Measurements from ENCODE around the gene ATP2A3.

Gene ATP2A3

DNA sequence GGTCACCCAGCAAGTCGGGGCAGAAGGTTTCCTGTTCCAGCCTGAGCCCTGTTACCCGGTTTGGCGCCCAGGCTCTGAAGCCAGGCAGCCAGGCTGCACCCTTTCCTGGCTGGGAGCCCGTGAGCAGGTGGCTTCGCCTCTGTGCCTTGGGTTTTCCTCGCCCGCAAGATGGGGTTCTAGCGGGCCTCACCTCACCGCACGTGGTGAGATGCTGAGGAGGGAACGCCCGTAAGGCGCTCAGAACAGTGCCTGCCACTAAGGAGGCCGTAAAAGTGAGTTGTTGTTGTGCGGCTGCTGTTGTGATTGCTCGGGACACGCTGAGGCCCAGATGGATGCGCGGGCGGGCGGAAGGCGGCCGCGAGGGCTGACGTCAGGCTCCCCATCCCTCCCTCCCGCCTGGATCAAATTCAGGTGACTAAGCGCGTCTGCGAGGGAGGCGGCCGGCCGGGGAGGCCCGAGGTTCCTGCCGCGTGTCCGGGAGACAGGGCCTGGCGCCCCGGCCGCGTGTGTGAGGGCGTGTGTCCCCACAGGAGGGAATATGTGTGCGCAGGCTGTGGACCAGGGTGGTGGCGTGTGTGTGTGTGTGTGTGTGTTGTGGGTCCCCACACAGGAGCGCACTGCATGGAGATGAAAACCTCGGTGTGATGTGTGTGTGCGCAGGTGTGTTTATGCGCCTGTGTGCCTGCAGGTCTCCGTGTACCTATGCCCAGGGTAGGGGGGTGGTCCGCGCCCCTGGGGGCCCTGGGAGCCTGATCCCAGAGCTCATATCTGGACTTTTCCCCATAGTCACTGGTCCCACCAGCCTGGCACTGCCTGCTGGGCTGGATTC is 75.7 kb downstream of the ATP2A3 start:
- no peak for DNase-seq

GRCh38 chr17:3887804-3888203 is 76.4 kb downstream of the ATP2A3 start:
- DNase-seq, result no peak

DNA sequence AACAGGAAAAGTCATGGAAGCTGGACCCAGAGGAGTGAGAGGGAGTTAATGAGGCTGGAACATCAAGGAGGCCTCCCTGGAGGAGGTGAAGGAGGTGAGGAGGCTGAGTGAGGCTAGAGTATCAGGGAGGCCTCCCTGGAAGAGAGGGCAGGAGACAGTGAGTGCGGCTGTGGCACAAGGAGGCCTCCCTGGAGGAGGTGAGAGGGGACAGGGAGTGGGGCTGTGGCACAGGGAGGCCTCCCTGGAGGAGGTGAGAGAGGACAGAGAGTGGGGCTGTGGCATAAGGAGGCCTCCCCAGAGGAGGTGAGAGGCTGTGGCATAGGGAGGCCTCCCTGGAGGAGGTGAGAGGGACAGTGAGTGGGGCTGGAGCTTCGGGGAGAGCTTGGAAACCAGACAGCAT is 76.8 kb downstream of the ATP2A3 start:
- no peak for DNase-seq

GRCh38 chr17:3886776-3887175 is 77.5 kb downstream of the ATP2A3 start:
- DNase-seq, result no peak

DNA sequence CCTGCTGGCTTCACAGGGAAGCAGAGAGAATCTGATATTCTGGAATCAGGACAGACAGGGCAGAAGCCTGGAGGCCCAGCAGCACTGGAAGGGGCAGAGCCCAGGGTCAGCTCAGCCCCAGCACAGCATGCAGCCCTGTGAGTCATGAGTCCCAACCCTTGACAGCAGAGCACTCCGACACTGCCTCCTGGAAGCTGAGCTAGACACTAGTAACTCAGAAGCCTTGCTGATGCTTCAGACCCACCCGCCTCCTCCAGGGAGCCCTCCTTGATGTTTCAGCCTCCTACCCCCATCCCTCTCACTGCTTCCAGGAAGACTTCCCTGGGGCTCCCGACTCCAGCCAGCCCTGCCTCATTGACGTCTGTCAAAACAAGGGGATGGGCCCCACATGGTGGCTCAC is 78.3 kb downstream of the ATP2A3 start:
- no peak for DNase-seq

DNA sequence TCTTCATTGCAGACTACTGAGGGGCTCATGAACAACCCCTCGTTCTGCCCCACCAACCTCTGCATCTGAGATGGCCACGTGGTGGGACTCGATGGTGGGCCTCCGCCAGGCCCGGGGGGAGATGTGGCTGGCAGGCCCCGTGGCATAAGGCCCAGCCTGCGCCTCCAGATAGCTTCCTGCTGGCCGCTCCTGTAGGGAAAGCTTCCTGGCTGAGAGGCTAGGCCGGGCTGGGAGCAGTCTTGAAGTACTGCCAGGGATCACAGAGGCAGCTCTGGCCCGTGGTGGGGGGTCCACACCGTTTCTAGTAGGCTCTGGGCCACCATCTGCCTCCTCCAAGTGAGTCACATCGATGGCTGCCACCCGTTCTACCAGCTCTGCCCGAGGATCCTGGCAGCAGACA is 79.0 kb downstream of the ATP2A3 start:
- no peak for DNase-seq

- DNase-seq, result no peak
Observed at GRCh38 chr17:3884188-3884587, 80.0 kb downstream of the ATP2A3 start.

GRCh38 chr17:3882276-3882675 is 82.0 kb downstream of the ATP2A3 start:
- DNase-seq, result no peak

- no peak for DNase-seq
Observed at GRCh38 chr17:3880983-3881382, 83.3 kb downstream of the ATP2A3 start.

DNA sequence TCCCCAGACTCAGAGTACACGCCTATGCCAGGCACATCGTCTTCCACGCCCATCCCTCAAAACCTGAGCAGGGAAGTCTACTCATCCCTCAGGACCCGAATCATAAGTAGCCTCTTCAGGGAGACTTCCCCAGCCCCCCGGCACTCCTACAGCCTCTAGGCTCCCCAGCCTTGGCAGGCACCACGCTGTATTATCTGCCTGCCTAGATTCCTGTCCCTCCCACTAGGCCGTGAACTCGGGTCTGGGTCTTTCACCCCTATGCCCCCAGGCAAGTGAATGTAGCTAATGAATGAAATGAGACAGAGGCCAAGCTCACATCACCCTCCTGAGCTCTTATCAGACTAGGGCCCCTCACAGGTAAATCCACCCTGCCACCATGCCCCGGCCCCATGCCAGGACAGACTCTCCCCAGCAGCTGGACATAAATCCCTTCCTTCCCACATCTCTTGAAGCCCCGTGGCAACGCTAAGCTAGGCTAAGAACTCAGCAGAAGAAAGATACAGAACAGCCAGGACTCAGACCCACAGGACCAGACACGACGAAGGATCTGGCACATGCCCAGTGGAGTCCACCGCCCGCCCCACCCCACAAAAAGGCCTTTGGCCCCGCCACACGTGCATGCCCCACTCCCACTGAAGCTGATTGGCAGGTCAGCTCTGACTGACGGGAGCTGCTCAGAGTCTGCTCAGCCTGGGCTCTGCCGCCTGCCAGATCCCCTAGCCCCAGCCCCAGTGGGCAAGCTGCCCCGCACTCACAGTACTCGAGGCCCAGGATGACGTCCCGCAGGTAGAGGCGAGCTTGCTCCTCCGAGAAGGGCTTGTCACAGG is 84.4 kb downstream of the ATP2A3 start:
- DNase-seq, result no peak

- no peak for DNase-seq
Observed at GRCh38 chr17:3879186-3879585, 85.1 kb downstream of the ATP2A3 start.

GRCh38 chr17:3877220-3877619 is 87.0 kb downstream of the ATP2A3 start:
- no peak for DNase-seq

DNA sequence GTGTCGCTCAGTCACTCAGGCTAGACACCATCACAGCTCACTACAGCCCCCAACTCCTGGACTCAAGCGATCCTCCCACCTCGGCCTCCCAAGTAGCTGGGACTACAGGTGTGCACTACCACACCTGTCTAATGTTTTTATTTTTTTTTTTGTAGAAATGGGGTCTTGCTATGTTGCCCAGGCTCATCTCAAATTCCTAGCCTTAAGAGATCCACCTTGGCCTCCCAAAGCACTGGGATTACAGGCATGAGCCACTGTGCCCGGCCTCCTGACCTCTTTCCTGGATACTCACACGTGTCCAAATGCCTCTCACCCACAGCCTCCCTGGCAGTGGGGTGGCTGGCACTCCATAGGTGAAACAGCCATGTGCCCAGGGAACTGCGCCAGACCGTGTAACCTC is 88.9 kb downstream of the ATP2A3 start:
- no peak for DNase-seq

All from NCI-H1417 treated with DMSO at 0.1 percent for 48 hours (cell line).